H7 (cell line): ENCODE results near the gene RAB44. TPM values are rescaled to one million over a fixed set of nuclear protein-coding genes. Genes with fewer than 3 reads are reported as not detected.
"Not testable (repeated sequence)": the region's sequence is repeated elsewhere in the genome, so short reads cannot be mapped to it uniquely, and the experiment has no call there.

Experiments used
- DNase-seq: peaks from one replicate; pipeline ENCODE4 v3.0.0; 2012
- H3K27me3 ChIP-seq: 2 replicates; pipeline ENCODE4 v1.6.0; 2011; ENCODE audit warnings: mild to moderate bottlenecking, low read length; ENCODE audit not compliant: control insufficient read depth, insufficient read depth
- H3K36me3 ChIP-seq: replicated peaks from 2 replicates; pipeline ENCODE4 v1.5.1; 2011; ENCODE audit warnings: low read length; ENCODE audit not compliant: control insufficient read depth, insufficient read depth
- H3K4me3 ChIP-seq: 2 replicates; pipeline ENCODE4 v1.5.1; 2011; ENCODE audit warnings: low read depth, mild to moderate bottlenecking, control low read depth, low read length, moderate library complexity; ENCODE audit not compliant: insufficient read depth
- total RNA-seq: library from RNA; depleted of rRNA; stranded (reverse); fragments of >200 nt; shearing (Covaris generic); gene quantifications from 2 replicates; pipeline ENCODE4 v1.2.3, GENCODE V29; 2014

The RAB44 gene
- total RNA-seq, 1 experiment from 2014 or later, result not detected

- DNase-seq, result no peak
- H3K27me3 ChIP-seq, result no peaks in the 10 kb centered on the region
- H3K36me3 ChIP-seq, result no peaks in the 10 kb centered on the region
- no peak overlapping the region for H3K4me3 ChIP-seq
Measured at GRCh38 chr6:36702656-36703055, 5.0 kb downstream of the RAB44 start.

- no peaks in the 10 kb centered on the region for H3K27me3 ChIP-seq
- H3K36me3 ChIP-seq, result no peaks in the 10 kb centered on the region
- no peak overlapping the region for H3K4me3 ChIP-seq
- DNase-seq, result no peak
Measured at GRCh38 chr6:36703081-36703606, 5.5 kb downstream of the RAB44 start.

GRCh38 chr6:36703982-36704381 is 6.4 kb downstream of the RAB44 start:
- H3K36me3 ChIP-seq, result no peaks in the 10 kb centered on the region
- H3K4me3 ChIP-seq, result no peak overlapping the region
- DNase-seq, result no peak

GRCh38 chr6:36704961-36705577 is 7.4 kb downstream of the RAB44 start:
- DNase-seq, H3K4me3 ChIP-seq, H3K36me3 ChIP-seq, H3K27me3 ChIP-seq: not testable (repeated sequence)

More at GRCh38 chr6:36703982-36704381, 6.4 kb downstream of the RAB44 start:
- H3K27me3 ChIP-seq, result no peaks in the 10 kb centered on the region

- Histone ChIP-seq H3K27me3 (no peaks in the 10 kb centered on the region), H3K36me3 (no peaks in the 10 kb centered on the region), H3K4me3 (no peak overlapping the region)
- DNase-seq, result no peak
Measured at GRCh38 chr6:36706339-36706738, 8.7 kb downstream of the RAB44 start.

- no peaks in the 10 kb centered on the region for H3K36me3 ChIP-seq
- DNase-seq, result no peak
- H3K27me3 ChIP-seq, result no peaks in the 10 kb centered on the region
- H3K4me3 ChIP-seq, result no peak overlapping the region
Measured at GRCh38 chr6:36712816-36713215, 15.2 kb downstream of the RAB44 start.

- H3K27me3 ChIP-seq, result no peaks in the 10 kb centered on the region
- H3K4me3 ChIP-seq, result no peak overlapping the region
- DNase-seq, result no peak
- H3K36me3 ChIP-seq, result no peaks in the 10 kb centered on the region
Measured at GRCh38 chr6:36713846-36714245, 16.2 kb downstream of the RAB44 start.

GRCh38 chr6:36714511-36714910 is 16.9 kb downstream of the RAB44 start:
- no peak for DNase-seq
- no peaks in the 10 kb centered on the region for H3K36me3 ChIP-seq
- no peaks in the 10 kb centered on the region for H3K27me3 ChIP-seq
- H3K4me3 ChIP-seq, result no peak overlapping the region

GRCh38 chr6:36715469-36715868 is 17.8 kb downstream of the RAB44 start:
- Histone ChIP-seq H3K36me3 (no peaks in the 10 kb centered on the region), H3K27me3 (no peaks in the 10 kb centered on the region), H3K4me3 (no peak overlapping the region)
- no peak for DNase-seq

GRCh38 chr6:36716476-36717093 is 19.0 kb downstream of the RAB44 start:
- no peak for DNase-seq
- H3K4me3 ChIP-seq, result no peak overlapping the region
- H3K27me3 ChIP-seq, result no peaks in the 10 kb centered on the region
- H3K36me3 ChIP-seq, result no peaks in the 10 kb centered on the region

GRCh38 chr6:36717231-36717825 is 19.7 kb downstream of the RAB44 start:
- DNase-seq, result no peak
- Histone ChIP-seq H3K4me3 (no peak overlapping the region), H3K27me3 (no peaks in the 10 kb centered on the region), H3K36me3 (no peaks in the 10 kb centered on the region)

GRCh38 chr6:36717871-36718540 is 20.4 kb downstream of the RAB44 start:
- peak; percentile 34 for DNase-seq
- Histone ChIP-seq H3K4me3 (no peak overlapping the region), H3K36me3 (no peaks in the 10 kb centered on the region), H3K27me3 (no peaks in the 10 kb centered on the region)

GRCh38 chr6:36718560-36718959 is 20.9 kb downstream of the RAB44 start:
- no peak for DNase-seq
- no peaks in the 10 kb centered on the region for H3K36me3 ChIP-seq
- H3K4me3 ChIP-seq, result no peak overlapping the region
- no peaks in the 10 kb centered on the region for H3K27me3 ChIP-seq

GRCh38 chr6:36719126-36719525 is 21.5 kb downstream of the RAB44 start:
- Histone ChIP-seq H3K4me3 (no peak overlapping the region), H3K36me3 (no peaks in the 10 kb centered on the region), H3K27me3 (no peaks in the 10 kb centered on the region)
- DNase-seq, result no peak
